ENCODE measurements around the gene STX5. TPM values are rescaled to one million over a fixed set of nuclear protein-coding genes. Genes with fewer than 3 reads are reported as not detected.

Gene STX5
- total RNA-seq, 1 donor from 2014 or later = 39.4 TPM

- intact Hi-C loops (cut with micrococcal nuclease) = loop anchor here (1.0 to 5.0 kb wide), 7 partner anchors 14 to 263 kb away; partner anchors contain the start of genes HNRNPUL2, SLC3A2, STX5 and TAF6L
Observed at GRCh38 chr11:62855571-62856332, 23.9 kb upstream of the STX5 start.

- intact Hi-C loops (cut with micrococcal nuclease) = loop anchor here (1.0 to 5.0 kb wide), 3 partner anchors 23 to 263 kb away; partner anchors contain the start of genes STX5, TAF6L, TEX54 and TUT1
Observed at GRCh38 chr11:62854825-62855570, 23.1 kb upstream of the STX5 start.

- intact Hi-C loops (cut with micrococcal nuclease) = no loop called here
Observed at GRCh38 chr11:62854013-62854824, 22.4 kb upstream of the STX5 start.

GRCh38 chr11:62853279-62853965 lies 21.6 kb upstream of the STX5 start:
- intact Hi-C loops (cut with micrococcal nuclease) = no loop called here

- intact Hi-C loops (cut with micrococcal nuclease) = no loop called here
Observed at GRCh38 chr11:62852523-62853188, 20.8 kb upstream of the STX5 start.

GRCh38 chr11:62851807-62852522 lies 20.1 kb upstream of the STX5 start:
- intact Hi-C loops (cut with micrococcal nuclease) = no loop called here

GRCh38 chr11:62850911-62851806 lies 19.3 kb upstream of the STX5 start:
- intact Hi-C loops (cut with micrococcal nuclease) = no loop called here

GRCh38 chr11:62847767-62848314 lies 16.0 kb upstream of the STX5 start:
- intact Hi-C loops (cut with micrococcal nuclease) = no loop called here

GRCh38 chr11:62846177-62846576 lies 14.3 kb upstream of the STX5 start:
- intact Hi-C loops (cut with micrococcal nuclease) = no loop called here

- intact Hi-C loops (cut with micrococcal nuclease) = loop anchor here (5.0 kb wide), 1 partner anchor 272 kb away; the partner anchor contains the start of gene EEF1G
Observed at GRCh38 chr11:62844154-62844553, 12.3 kb upstream of the STX5 start.

- intact Hi-C loops (cut with micrococcal nuclease) = loop anchor here (5.0 kb wide), 1 partner anchor 271 kb away; the partner anchor contains the start of gene EEF1G
Observed at GRCh38 chr11:62843466-62843865, 11.6 kb upstream of the STX5 start.

GRCh38 chr11:62842891-62843290 lies 11.0 kb upstream of the STX5 start:
- intact Hi-C loops (cut with micrococcal nuclease) = loop anchor here (5.0 kb wide), 1 partner anchor 271 kb away; the partner anchor contains the start of gene EEF1G

- intact Hi-C loops (cut with micrococcal nuclease) = loop anchor here (5.0 kb wide), 1 partner anchor 270 kb away; the partner anchor contains the start of gene EEF1G
Observed at GRCh38 chr11:62842171-62842741, 10.4 kb upstream of the STX5 start.

GRCh38 chr11:62841361-62842170 lies 9.7 kb upstream of the STX5 start:
- intact Hi-C loops (cut with micrococcal nuclease) = loop anchor here (1.0 to 5.0 kb wide), 6 partner anchors 15 to 285 kb away; partner anchors contain the start of genes EEF1G, HNRNPUL2, POLR2G and TMEM179B

GRCh38 chr11:62840721-62841360 lies 9.0 kb upstream of the STX5 start:
- intact Hi-C loops (cut with micrococcal nuclease) = loop anchor here (1.0 to 5.0 kb wide), 6 partner anchors 15 to 284 kb away; partner anchors contain the start of genes EEF1G, HNRNPUL2, POLR2G and TMEM179B

Data from T-helper 2 cell treated with Interferon-gamma antibody and Interleukin-4, amounts not matched to agents 100 ng/mL and 5 ng/mL, for 36 hours (primary cell).